ENCODE results near the gene CACNA1D. TPM values are rescaled to one million over a fixed set of nuclear protein-coding genes. Genes with fewer than 3 reads are reported as not detected.

The CACNA1D gene
- total RNA-seq, 2 donors from 2014 or later, result 9.9 to 20.4 TPM

DNA sequence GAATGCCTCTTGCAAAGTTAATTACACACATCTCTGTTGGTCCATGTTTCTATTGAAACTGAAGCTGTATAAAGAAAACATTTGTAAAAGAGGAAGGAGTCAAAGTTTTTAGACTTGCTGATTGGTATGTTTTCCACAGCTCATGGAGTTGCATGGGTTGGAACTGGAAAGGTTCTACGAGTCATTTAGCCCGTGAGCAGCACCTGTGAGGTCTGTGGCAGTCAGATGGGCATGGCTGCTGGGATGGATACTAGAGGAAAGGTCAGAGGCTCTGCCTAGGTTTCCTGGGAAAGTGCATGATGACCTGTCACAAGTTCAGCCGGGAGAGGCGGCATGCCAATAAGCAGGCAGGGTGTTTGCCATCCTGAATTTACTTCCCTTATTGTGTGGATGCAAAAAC lies 155.4 kb downstream of the CACNA1D start:
- H3K36me3 ChIP-seq (replicated peaks in 1 of 2; ENCODE audit: insufficient read depth in 1 of 2, low read depth in 2 of 2), result no peaks in the 10 kb centered on the region
- ATAC-seq (no peak), DNase-seq (no peak)
- H3K9me3 ChIP-seq, result no peaks in the 10 kb centered on the region
- TF ChIP-seq, protein P1, sequence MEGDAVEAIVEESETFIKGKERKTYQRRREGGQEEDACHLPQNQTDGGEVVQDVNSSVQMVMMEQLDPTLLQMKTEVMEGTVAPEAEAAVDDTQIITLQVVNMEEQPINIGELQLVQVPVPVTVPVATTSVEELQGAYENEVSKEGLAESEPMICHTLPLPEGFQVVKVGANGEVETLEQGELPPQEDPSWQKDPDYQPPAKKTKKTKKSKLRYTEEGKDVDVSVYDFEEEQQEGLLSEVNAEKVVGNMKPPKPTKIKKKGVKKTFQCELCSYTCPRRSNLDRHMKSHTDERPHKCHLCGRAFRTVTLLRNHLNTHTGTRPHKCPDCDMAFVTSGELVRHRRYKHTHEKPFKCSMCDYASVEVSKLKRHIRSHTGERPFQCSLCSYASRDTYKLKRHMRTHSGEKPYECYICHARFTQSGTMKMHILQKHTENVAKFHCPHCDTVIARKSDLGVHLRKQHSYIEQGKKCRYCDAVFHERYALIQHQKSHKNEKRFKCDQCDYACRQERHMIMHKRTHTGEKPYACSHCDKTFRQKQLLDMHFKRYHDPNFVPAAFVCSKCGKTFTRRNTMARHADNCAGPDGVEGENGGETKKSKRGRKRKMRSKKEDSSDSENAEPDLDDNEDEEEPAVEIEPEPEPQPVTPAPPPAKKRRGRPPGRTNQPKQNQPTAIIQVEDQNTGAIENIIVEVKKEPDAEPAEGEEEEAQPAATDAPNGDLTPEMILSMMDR (IDR thresholded peaks at IDR 0.05), result no peak
- no peak for TF ChIP-seq POLR2A (IDR thresholded peaks at IDR 0.05)
- WGBS, 2 donors, result 68 to 76% methylated on average over 4 of the region's 4 CpGs
- intact Hi-C loops (cut with DNase I), result no loop called here
- H3K4me1 ChIP-seq, result peaks cover 4% of the 10 kb centered on the region
- no peaks in the 10 kb centered on the region for H3K27me3 ChIP-seq
- H3K27ac ChIP-seq, result no peak overlapping the region
- no peak overlapping the region for H3K4me3 ChIP-seq

GRCh38 chr3:53650424-53650823 lies 156.0 kb downstream of the CACNA1D start:
- H3K9me3 ChIP-seq, result no peaks in the 10 kb centered on the region
- no peak overlapping the region for H3K4me3 ChIP-seq
- WGBS, 2 donors, result 63 to 70% methylated on average over 5 of the region's 5 CpGs
- peaks cover 4% of the 10 kb centered on the region for H3K4me1 ChIP-seq
- H3K27me3 ChIP-seq, result no peaks in the 10 kb centered on the region
- H3K27ac ChIP-seq, result no peak overlapping the region
- intact Hi-C loops (cut with DNase I), result no loop called here
- H3K36me3 ChIP-seq (replicated peaks in 1 of 2; ENCODE audit: insufficient read depth in 1 of 2, low read depth in 2 of 2), result no peaks in the 10 kb centered on the region
- DNase-seq (no peak), ATAC-seq (no peak)
- TF ChIP-seq, protein P1 (IDR thresholded peaks at IDR 0.05), result no peak
- no peak for TF ChIP-seq POLR2A (IDR thresholded peaks at IDR 0.05)

GRCh38 chr3:53650928-53651661 lies 156.7 kb downstream of the CACNA1D start:
- no peak for TF ChIP-seq POLR2A (IDR thresholded peaks at IDR 0.05)
- H3K4me1 ChIP-seq, result peaks cover 4% of the 10 kb centered on the region
- ATAC-seq, result no peak
- H3K27me3 ChIP-seq, result no peaks in the 10 kb centered on the region
- intact Hi-C loops (cut with DNase I), result no loop called here
- no peak for DNase-seq
- WGBS, 2 donors, result 61 to 62% methylated on average over 5 of the region's 5 CpGs
- H3K4me3 ChIP-seq, result no peak overlapping the region
- no peaks in the 10 kb centered on the region for H3K9me3 ChIP-seq
- H3K27ac ChIP-seq, result no peak overlapping the region
- H3K36me3 ChIP-seq (replicated peaks in 1 of 2; ENCODE audit: insufficient read depth in 1 of 2, low read depth in 2 of 2), result no peaks in the 10 kb centered on the region

DNA sequence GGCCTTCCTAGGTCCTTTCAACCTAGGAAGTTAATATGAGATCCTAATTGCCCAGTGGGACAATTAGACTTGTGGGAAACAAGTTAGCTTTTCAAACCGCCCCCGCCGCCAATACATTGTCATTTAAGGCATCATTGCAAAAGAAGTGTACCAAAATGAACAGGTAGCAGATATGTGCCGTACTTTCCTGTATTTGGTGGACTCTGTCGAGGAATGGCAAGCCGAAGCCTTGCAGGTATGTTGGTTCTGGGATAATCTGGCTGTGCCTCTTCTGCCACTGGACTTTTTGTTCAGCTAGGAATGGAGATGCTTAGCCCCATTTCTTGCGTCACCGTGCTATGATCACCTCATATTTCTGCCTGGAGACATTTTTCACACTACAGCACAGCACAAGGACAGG lies 157.5 kb downstream of the CACNA1D start:
- intact Hi-C loops (cut with DNase I), result no loop called here
- H3K36me3 ChIP-seq (replicated peaks in 1 of 2; ENCODE audit: insufficient read depth in 1 of 2, low read depth in 2 of 2), result no peaks in the 10 kb centered on the region
- DNase-seq (no peak), ATAC-seq (no peak)
- TF ChIP-seq POLR2A (IDR thresholded peaks at IDR 0.05), result no peak
- TF ChIP-seq, protein P1 (IDR thresholded peaks at IDR 0.05), result no peak
- H3K4me3 ChIP-seq, result no peak overlapping the region
- no peak overlapping the region for H3K27ac ChIP-seq
- no peaks in the 10 kb centered on the region for H3K4me1 ChIP-seq
- whole genome bisulfite sequencing, 2 donors, result 92 to 94% methylated on average over 8 of the region's 8 CpGs
- H3K9me3 ChIP-seq, result no peaks in the 10 kb centered on the region
- H3K27me3 ChIP-seq, result no peaks in the 10 kb centered on the region

- no peaks in the 10 kb centered on the region for H3K9me3 ChIP-seq
- H3K4me1 ChIP-seq, result peaks cover 9% of the 10 kb centered on the region
- DNase-seq (no peak), ATAC-seq (no peak)
- no peaks in the 10 kb centered on the region for H3K27me3 ChIP-seq
- 67 to 68% methylated on average over 1 of the region's 1 CpG for WGBS, 2 donors
- TF ChIP-seq, protein P1 (IDR thresholded peaks at IDR 0.05), result no peak
- no peak for TF ChIP-seq POLR2A (IDR thresholded peaks at IDR 0.05)
- intact Hi-C loops (cut with DNase I), result no loop called here
- no peak overlapping the region for H3K4me3 ChIP-seq
- no peak overlapping the region for H3K27ac ChIP-seq
- H3K36me3 ChIP-seq (replicated peaks in 1 of 2; ENCODE audit: insufficient read depth in 1 of 2, low read depth in 2 of 2), result no peaks in the 10 kb centered on the region
These were observed 163.2 kb downstream of the CACNA1D start for GRCh38 chr3:53657651-53658050.

Measured in body of pancreas (tissue), 4 donors.